OCI-LY3 (cell line): Measurements from ENCODE around the gene RRAS2.

Experiments
- H2AFZ ChIP-seq: fragments of 200-600, 300-600 bp; shearing (Covaris generic); 2 replicates; pipeline ENCODE4 v1.6.0; 2014; ENCODE audit warnings: antibody characterized with exemption, low read depth, low read length
- H3K27ac ChIP-seq: fragments of 200-600, 300-600 bp; sonication (generic); 2 replicates; pipeline ENCODE4 v1.5.1; 2014; ENCODE audit warnings: mild to moderate bottlenecking, low read length, moderate library complexity, mixed read lengths
- H3K27me3 ChIP-seq: fragments of 200-600, 300-600 bp; sonication (generic); 2 replicates; pipeline ENCODE4 v1.6.1; 2014; ENCODE audit warnings: low read depth, low read length, mixed read lengths
- H3K36me3 ChIP-seq: fragments of 200-600, 300-600 bp; sonication (generic); replicated peaks from 2 replicates; pipeline ENCODE3; 2014; ENCODE audit warnings: low read depth, low read length, mixed read lengths
- H3K4me1 ChIP-seq: fragments of 300-600, 200-600 bp; sonication (generic); 2 replicates; pipeline ENCODE4 v1.6.1; 2014; ENCODE audit warnings: low read length, mixed read lengths
- H3K4me2 ChIP-seq: fragments of 200-600, 300-600 bp; sonication (generic); 2 replicates; pipeline ENCODE4 v1.6.1; 2014; ENCODE audit warnings: low read length, mixed read lengths
- H3K4me3 ChIP-seq: fragments of 300-600, 200-600 bp; sonication (generic); 2 replicates; pipeline ENCODE4 v1.5.1; 2014; ENCODE audit warnings: antibody characterized with exemption, mild to moderate bottlenecking, low read length, moderate library complexity
- H3K79me2 ChIP-seq: fragments of 300-600, 200-600 bp; shearing (Covaris generic); 2 replicates; pipeline ENCODE4 v1.6.1; 2014; ENCODE audit warnings: mild to moderate bottlenecking, low read length, mixed read lengths
- H3K9ac ChIP-seq: fragments of 300-600, 200-600 bp; shearing (Covaris generic); 2 replicates; pipeline ENCODE4 v1.6.0; 2014; ENCODE audit warnings: mild to moderate bottlenecking, low read length, moderate library complexity
- H3K9me3 ChIP-seq: fragments of 200-600, 300-600 bp; shearing (Covaris generic); 2 replicates; pipeline ENCODE4 v1.6.1; 2014; ENCODE audit warnings: low read length, mixed read lengths; ENCODE audit not compliant: insufficient read depth
- H4K20me1 ChIP-seq: fragments of 200-600, 300-600 bp; sonication (generic); 2 replicates; pipeline ENCODE4 v1.6.1; 2016; ENCODE audit warnings: low read length, mixed read lengths; ENCODE audit not compliant: insufficient read depth
- CTCF ChIP-seq: fragments of 200-600, 300-600 bp; sonication (generic); IDR thresholded peaks from 2 replicates; pipeline ENCODE4 v1.5.1; 2014; ENCODE audit warnings: antibody characterized with exemption, low read length, low read depth
- EZH2phosphoT487 ChIP-seq: fragments of 200-600 bp; shearing (Covaris generic); IDR thresholded peaks from 2 replicates; pipeline ENCODE4 v1.6.1; 2018; ENCODE audit warnings: antibody characterized with exemption, mixed run types, low read depth

The RRAS2 gene

GRCh38 chr11:14335712-14336111 is 23.3 kb downstream of the RRAS2 start:
- Histone ChIP-seq H3K4me2 (no peak overlapping the region), H3K9me3 (peaks cover 8% of the 10 kb centered on the region), H3K27ac (no peak overlapping the region), H3K4me1 (peaks cover 24% of the 10 kb centered on the region), H3K79me2 (peaks cover 84% of the 10 kb centered on the region), H3K27me3 (no peaks in the 10 kb centered on the region), H3K4me3 (no peak overlapping the region), H2AFZ (no peak overlapping the region), H4K20me1 (peaks cover 19% of the 10 kb centered on the region), H3K9ac (no peak overlapping the region), H3K36me3 (peaks cover 15% of the 10 kb centered on the region)
- TF ChIP-seq CTCF, result no peak
- TF ChIP-seq EZH2phosphoT487, result no peak

GRCh38 chr11:14334893-14335292 is 24.1 kb downstream of the RRAS2 start:
- Histone ChIP-seq H3K36me3 (peaks cover 13% of the 10 kb centered on the region), H3K79me2 (peaks cover 84% of the 10 kb centered on the region), H3K9me3 (peaks cover 8% of the 10 kb centered on the region), H3K27me3 (no peaks in the 10 kb centered on the region), H3K27ac (no peak overlapping the region), H2AFZ (no peak overlapping the region), H3K4me3 (no peak overlapping the region), H4K20me1 (peaks cover 19% of the 10 kb centered on the region), H3K4me1 (peaks cover 25% of the 10 kb centered on the region), H3K4me2 (peak overlapping the region; percentile 2; the same call in 1 of the 2 replicates), H3K9ac (no peak overlapping the region)
- TF ChIP-seq CTCF (no peak), EZH2phosphoT487 (no peak)

- Histone ChIP-seq H3K4me3 (no peak overlapping the region), H3K79me2 (peaks cover 88% of the 10 kb centered on the region), H4K20me1 (peaks cover 19% of the 10 kb centered on the region), H3K9me3 (peaks cover 8% of the 10 kb centered on the region), H3K27me3 (no peaks in the 10 kb centered on the region), H3K27ac (no peak overlapping the region), H3K4me1 (peaks cover 25% of the 10 kb centered on the region), H3K9ac (no peak overlapping the region), H3K4me2 (no peak overlapping the region), H2AFZ (no peak overlapping the region), H3K36me3 (peaks cover 13% of the 10 kb centered on the region)
- TF ChIP-seq CTCF (no peak), EZH2phosphoT487 (no peak)
Measured at GRCh38 chr11:14334192-14334591, 24.8 kb downstream of the RRAS2 start.

GRCh38 chr11:14331476-14332136 is 27.4 kb downstream of the RRAS2 start:
- Histone ChIP-seq H3K4me2 (peak overlapping the region; percentile 66), H3K4me1 (peaks cover 35% of the 10 kb centered on the region), H3K27ac (peak overlapping the region; percentile 41; the same call in 1 of the 2 replicates), H4K20me1 (peaks cover 19% of the 10 kb centered on the region), H3K9me3 (peaks cover 5% of the 10 kb centered on the region), H3K4me3 (peak overlapping the region; percentile 36), H3K27me3 (no peaks in the 10 kb centered on the region), H2AFZ (no peak overlapping the region), H3K79me2 (peaks cover 86% of the 10 kb centered on the region), H3K9ac (0 out of 2 replicates have a peak overlapping the region, but pooled peaks have one; percentile 8), H3K36me3 (peaks cover 5% of the 10 kb centered on the region)
- TF ChIP-seq CTCF, result no peak
- TF ChIP-seq EZH2phosphoT487, result no peak
